Transverse colon (tissue), 4 donors: Measurements from ENCODE around the gene ALDH3A2.

ENCODE experiments used
- EP300 ChIP-seq: sonication (generic); formaldehyde crosslinking; IDR thresholded peaks from one replicate; pipeline ENCODE4 v1.6.1; 2017; ENCODE audit warnings: antibody characterized with exemption, low read depth
- POLR2A ChIP-seq: fragments of 450-650 bp; IDR thresholded peaks from one replicate; pipeline ENCODE4 v1.6.1; 2016; ENCODE audit warnings: antibody characterized with exemption, mild to moderate bottlenecking, moderate library complexity
- POLR2AphosphoS5 ChIP-seq, 3 donors: sonication (generic); formaldehyde crosslinking; IDR thresholded peaks; one replicate each; pipeline ENCODE4 v1.6.1; 2016; ENCODE audit warnings: antibody characterized with exemption in 3 of 3
- TF ChIP-seq, protein P1 (sequence below), 5 experiments: fragments of 200-600 bp in 3 of 5; fragments of 450-650 bp in 2 of 5; sonication (generic) in 3 of 5; IDR thresholded peaks; 1 replicate in 2 of 5; 2 replicates in 3 of 5; pipeline ENCODE4 v1.5.1; 2016 to 2017; ENCODE audit warnings: antibody characterized with exemption in 5 of 5, inconsistent platforms in 3 of 5, mild to moderate bottlenecking in 2 of 5, moderate library complexity in 1 of 5

DNA sequence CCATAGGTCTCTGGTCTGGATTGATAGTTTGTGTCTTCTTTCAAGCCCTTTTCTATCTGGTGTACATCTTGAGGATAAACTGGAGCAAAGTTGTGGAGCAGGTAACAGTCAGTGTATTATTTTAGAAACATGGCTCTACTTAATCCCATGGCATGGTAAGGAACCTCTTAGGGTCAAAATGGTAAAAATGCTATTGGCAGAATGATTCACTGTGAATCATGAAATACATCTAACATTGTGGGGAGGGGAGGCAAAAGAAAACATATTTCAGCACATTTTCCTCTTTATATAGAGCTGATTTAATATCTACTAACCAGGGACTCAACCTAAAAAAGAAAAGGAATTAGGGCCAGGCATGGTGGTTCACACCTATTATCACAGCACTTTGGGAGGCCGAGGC lies 17.9 kb upstream of the ALDH3A2 start:
- TF ChIP-seq POLR2A (no peak), POLR2AphosphoS5 (IDR thresholded peaks at IDR 0.05) (no peak), EP300 (no peak)
- TF ChIP-seq, protein P1, sequence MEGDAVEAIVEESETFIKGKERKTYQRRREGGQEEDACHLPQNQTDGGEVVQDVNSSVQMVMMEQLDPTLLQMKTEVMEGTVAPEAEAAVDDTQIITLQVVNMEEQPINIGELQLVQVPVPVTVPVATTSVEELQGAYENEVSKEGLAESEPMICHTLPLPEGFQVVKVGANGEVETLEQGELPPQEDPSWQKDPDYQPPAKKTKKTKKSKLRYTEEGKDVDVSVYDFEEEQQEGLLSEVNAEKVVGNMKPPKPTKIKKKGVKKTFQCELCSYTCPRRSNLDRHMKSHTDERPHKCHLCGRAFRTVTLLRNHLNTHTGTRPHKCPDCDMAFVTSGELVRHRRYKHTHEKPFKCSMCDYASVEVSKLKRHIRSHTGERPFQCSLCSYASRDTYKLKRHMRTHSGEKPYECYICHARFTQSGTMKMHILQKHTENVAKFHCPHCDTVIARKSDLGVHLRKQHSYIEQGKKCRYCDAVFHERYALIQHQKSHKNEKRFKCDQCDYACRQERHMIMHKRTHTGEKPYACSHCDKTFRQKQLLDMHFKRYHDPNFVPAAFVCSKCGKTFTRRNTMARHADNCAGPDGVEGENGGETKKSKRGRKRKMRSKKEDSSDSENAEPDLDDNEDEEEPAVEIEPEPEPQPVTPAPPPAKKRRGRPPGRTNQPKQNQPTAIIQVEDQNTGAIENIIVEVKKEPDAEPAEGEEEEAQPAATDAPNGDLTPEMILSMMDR (IDR thresholded peaks at IDR 0.05): no peak
